ENCODE results near the gene APOE.
"Not testable (repeated sequence)": the region's sequence is repeated elsewhere in the genome, so short reads cannot be mapped to it uniquely, and the experiment has no call there.

Gene APOE

GRCh38 chr19:44905437-44906160, at the start of gene APOE:
TSS of gene APOE (plus strand) at chr19:44905796. CDS start at chr19:44906625, 829 bp downstream.
- Mint-ChIP-seq H3K9me3 (no peaks in the 10 kb centered on the region), H3K27me3 (peaks cover 27% of the 10 kb centered on the region), H3K27ac (peak within 1 kb of the TSS; percentile 3), H3K4me1 (peaks cover 27% of the 10 kb centered on the region), H3K4me3 (peak within 1 kb of the TSS; percentile 19), H3K36me3 (peaks cover 18% of the 10 kb centered on the region)
- peak; percentile 18 for ATAC-seq

GRCh38 chr19:44856421-44857083, 49.0 kb upstream of the APOE start:
- ATAC-seq, result no peak
- H3K9me3 Mint-ChIP-seq, result no peaks in the 10 kb centered on the region
- H3K4me1 Mint-ChIP-seq, result no peaks in the 10 kb centered on the region
- H3K27ac Mint-ChIP-seq, result no peak overlapping the region
- peaks cover 53% of the 10 kb centered on the region for H3K27me3 Mint-ChIP-seq
- no peaks in the 10 kb centered on the region for H3K36me3 Mint-ChIP-seq
- H3K4me3 Mint-ChIP-seq, result no peak overlapping the region

- Mint-ChIP-seq H3K4me3 (no peak overlapping the region), H3K4me1 (no peaks in the 10 kb centered on the region), H3K27me3 (peaks cover 51% of the 10 kb centered on the region), H3K36me3 (no peaks in the 10 kb centered on the region), H3K27ac (no peak overlapping the region), H3K9me3 (no peaks in the 10 kb centered on the region)
- ATAC-seq, result no peak
Measured at GRCh38 chr19:44857837-44858236, 47.8 kb upstream of the APOE start.

- peaks cover 52% of the 10 kb centered on the region for H3K27me3 Mint-ChIP-seq
- H3K9me3 Mint-ChIP-seq, H3K4me3 Mint-ChIP-seq, H3K27ac Mint-ChIP-seq, H3K4me1 Mint-ChIP-seq, H3K36me3 Mint-ChIP-seq, ATAC-seq: not testable (repeated sequence)
Measured at GRCh38 chr19:44861576-44861975, 44.0 kb upstream of the APOE start.

GRCh38 chr19:44863990-44864389, 41.6 kb upstream of the APOE start:
- H3K4me3 Mint-ChIP-seq, result no peak overlapping the region
- H3K36me3 Mint-ChIP-seq, result no peaks in the 10 kb centered on the region
- no peaks in the 10 kb centered on the region for H3K9me3 Mint-ChIP-seq
- H3K4me1 Mint-ChIP-seq, result no peaks in the 10 kb centered on the region
- peaks cover 49% of the 10 kb centered on the region for H3K27me3 Mint-ChIP-seq
- no peak for ATAC-seq
- H3K27ac Mint-ChIP-seq, result no peak overlapping the region

- Mint-ChIP-seq H3K4me1 (no peaks in the 10 kb centered on the region), H3K4me3 (no peak overlapping the region), H3K27ac (no peak overlapping the region), H3K9me3 (no peaks in the 10 kb centered on the region), H3K36me3 (no peaks in the 10 kb centered on the region), H3K27me3 (peaks cover 45% of the 10 kb centered on the region)
- no peak for ATAC-seq
Measured at GRCh38 chr19:44865196-44865767, 40.3 kb upstream of the APOE start.

- H3K4me1 Mint-ChIP-seq, result no peaks in the 10 kb centered on the region
- no peak for ATAC-seq
- no peak overlapping the region for H3K4me3 Mint-ChIP-seq
- no peak overlapping the region for H3K27ac Mint-ChIP-seq
- peaks cover 36% of the 10 kb centered on the region for H3K27me3 Mint-ChIP-seq
- no peaks in the 10 kb centered on the region for H3K36me3 Mint-ChIP-seq
- no peaks in the 10 kb centered on the region for H3K9me3 Mint-ChIP-seq
Measured at GRCh38 chr19:44866664-44867063, 38.9 kb upstream of the APOE start.

- Mint-ChIP-seq H3K27me3 (peaks cover 34% of the 10 kb centered on the region), H3K4me1 (no peaks in the 10 kb centered on the region), H3K4me3 (no peak overlapping the region), H3K9me3 (no peaks in the 10 kb centered on the region), H3K36me3 (no peaks in the 10 kb centered on the region), H3K27ac (no peak overlapping the region)
- no peak for ATAC-seq
Measured at GRCh38 chr19:44867578-44867977, 38.0 kb upstream of the APOE start.

- Mint-ChIP-seq H3K27me3 (peaks cover 55% of the 10 kb centered on the region), H3K4me1 (no peaks in the 10 kb centered on the region), H3K9me3 (no peaks in the 10 kb centered on the region), H3K4me3 (no peak overlapping the region), H3K27ac (no peak overlapping the region), H3K36me3 (no peaks in the 10 kb centered on the region)
- no peak for ATAC-seq
Measured at GRCh38 chr19:44869733-44870470, 35.7 kb upstream of the APOE start.

GRCh38 chr19:44871809-44872208, 33.8 kb upstream of the APOE start:
- no peaks in the 10 kb centered on the region for H3K36me3 Mint-ChIP-seq
- ATAC-seq, result no peak
- H3K4me1 Mint-ChIP-seq, result no peaks in the 10 kb centered on the region
- H3K9me3 Mint-ChIP-seq, result no peaks in the 10 kb centered on the region
- H3K27ac Mint-ChIP-seq, result no peak overlapping the region
- peaks cover 53% of the 10 kb centered on the region for H3K27me3 Mint-ChIP-seq
- H3K4me3 Mint-ChIP-seq, result no peak overlapping the region

- Mint-ChIP-seq H3K27me3 (peaks cover 52% of the 10 kb centered on the region), H3K27ac (no peak overlapping the region), H3K9me3 (no peaks in the 10 kb centered on the region), H3K4me1 (no peaks in the 10 kb centered on the region), H3K36me3 (no peaks in the 10 kb centered on the region), H3K4me3 (no peak overlapping the region)
- no peak for ATAC-seq
Measured at GRCh38 chr19:44872661-44873060, 32.9 kb upstream of the APOE start.

GRCh38 chr19:44874317-44874716, 31.3 kb upstream of the APOE start:
- Mint-ChIP-seq H3K27me3 (peaks cover 69% of the 10 kb centered on the region), H3K4me1 (no peaks in the 10 kb centered on the region), H3K36me3 (no peaks in the 10 kb centered on the region), H3K27ac (no peak overlapping the region), H3K9me3 (no peaks in the 10 kb centered on the region), H3K4me3 (no peak overlapping the region)
- ATAC-seq, result no peak

GRCh38 chr19:44875666-44876451, 29.7 kb upstream of the APOE start:
- Mint-ChIP-seq H3K4me1 (no peaks in the 10 kb centered on the region), H3K27ac (no peak overlapping the region), H3K36me3 (no peaks in the 10 kb centered on the region), H3K27me3 (peaks cover 78% of the 10 kb centered on the region), H3K9me3 (no peaks in the 10 kb centered on the region), H3K4me3 (no peak overlapping the region)
- no peak for ATAC-seq

GRCh38 chr19:44876930-44877535, 28.6 kb upstream of the APOE start:
- no peak for ATAC-seq
- Mint-ChIP-seq H3K9me3 (no peaks in the 10 kb centered on the region), H3K4me1 (no peaks in the 10 kb centered on the region), H3K27me3 (peaks cover 87% of the 10 kb centered on the region), H3K27ac (no peak overlapping the region), H3K36me3 (no peaks in the 10 kb centered on the region), H3K4me3 (no peak overlapping the region)

Data from stimulated activated memory B cell treated with anti-CD40 and anti-IgM and Interleukin-4, amounts not matched to agents 10 μg/mL and 1 μg/mL and 100 μg/mL, for 72 hours (primary cell).